NCI-H82 treated with DMSO at 0.1 percent for 48 hours (cell line): Measurements from ENCODE around the gene ADARB1.

Source experiments
- DNase-seq: peaks from one replicate; lab custom pipeline; 2025; ENCODE audit not compliant: unreplicated experiment; lab: John Stamatoyannopoulos, UW

Gene ADARB1

GRCh38 chr21:45163413-45164123, 89.2 kb downstream of the ADARB1 start:
- no peak for DNase-seq

- no peak for DNase-seq
Observed at GRCh38 chr21:45164124-45164511, 89.7 kb downstream of the ADARB1 start.

GRCh38 chr21:45164838-45165237, 90.5 kb downstream of the ADARB1 start:
- DNase-seq = no peak

GRCh38 chr21:45166931-45167330, 92.6 kb downstream of the ADARB1 start:
- no peak for DNase-seq

- DNase-seq = no peak
Observed at GRCh38 chr21:45167796-45168222, 93.4 kb downstream of the ADARB1 start.

GRCh38 chr21:45168522-45168921, 94.1 kb downstream of the ADARB1 start:
- no peak for DNase-seq

GRCh38 chr21:45169001-45169400, 94.6 kb downstream of the ADARB1 start:
- DNase-seq = no peak

- DNase-seq = no peak
Observed at GRCh38 chr21:45169682-45170081, 95.3 kb downstream of the ADARB1 start.

- no peak for DNase-seq
Observed at GRCh38 chr21:45170987-45171386, 96.6 kb downstream of the ADARB1 start.

- no peak for DNase-seq
Observed at GRCh38 chr21:45172420-45172819, 98.0 kb downstream of the ADARB1 start.

- DNase-seq = no peak
Observed at GRCh38 chr21:45175326-45176095, 101.1 kb downstream of the ADARB1 start.

GRCh38 chr21:45176141-45176540, 101.8 kb downstream of the ADARB1 start:
- no peak for DNase-seq

- DNase-seq = no peak
Observed at GRCh38 chr21:45177039-45177438, 102.7 kb downstream of the ADARB1 start.

- DNase-seq = no peak
Observed at GRCh38 chr21:45178070-45178608, 103.8 kb downstream of the ADARB1 start.

GRCh38 chr21:45178971-45179370, 104.6 kb downstream of the ADARB1 start:
- no peak for DNase-seq

- DNase-seq = no peak
Observed at GRCh38 chr21:45179568-45180245, 105.3 kb downstream of the ADARB1 start.

GRCh38 chr21:45180246-45180599, 105.8 kb downstream of the ADARB1 start:
- DNase-seq = no peak

- DNase-seq = no peak
Observed at GRCh38 chr21:45182958-45183357, 108.6 kb downstream of the ADARB1 start.

- DNase-seq = no peak
Observed at GRCh38 chr21:45183852-45184251, 109.5 kb downstream of the ADARB1 start.

- DNase-seq = no peak
Observed at GRCh38 chr21:45184869-45185268, 110.5 kb downstream of the ADARB1 start.

GRCh38 chr21:45186709-45187108, 112.3 kb downstream of the ADARB1 start:
- DNase-seq = no peak

- no peak for DNase-seq
Observed at GRCh38 chr21:45187646-45188045, 113.3 kb downstream of the ADARB1 start.
